ENCODE measurements around the gene RUVBL2.
"Not testable (repeated sequence)": the region's sequence is repeated elsewhere in the genome, so short reads cannot be mapped to it uniquely, and the experiment has no call there.

- not testable (repeated sequence) for TF ChIP-seq POLR2AphosphoS5 (IDR thresholded peaks at IDR 0.05; ENCODE audit: low read depth, low read length); CTCF (IDR thresholded peaks at IDR 0.05); REST (IDR thresholded peaks at IDR 0.05; ENCODE audit: insufficient read depth in 1 of 2, low read depth in 2 of 2, low read length in 1 of 2); TCF7L2 (IDR thresholded peaks at IDR 0.05; ENCODE audit: low read depth, low read length)
Measured at GRCh38 chr19:49056902-49057596, 63.4 kb downstream of the RUVBL2 start.
